Measurements from ENCODE around the gene FAM151A.

Gene FAM151A

GRCh38 chr1:54577612-54578011, 45.7 kb downstream of the FAM151A start:
- DNase-seq (ENCODE audit: low read depth) = peak; percentile 90
- TF ChIP-seq CTCF (conservative IDR thresholded peaks at IDR 0.05; ENCODE audit: low read depth, low read length) = no peak

GRCh38 chr1:54575605-54576290, 47.6 kb downstream of the FAM151A start:
- TF ChIP-seq CTCF (conservative IDR thresholded peaks at IDR 0.05; ENCODE audit: low read depth, low read length) = no peak
- no peak overlapping the region for H3K4me3 ChIP-seq (ENCODE audit: low read depth, low read length)
- no peak for DNase-seq (ENCODE audit: low read depth)

More at GRCh38 chr1:54577612-54578011, 45.7 kb downstream of the FAM151A start:
- no peak overlapping the region for H3K4me3 ChIP-seq (ENCODE audit: low read depth, low read length)

- TF ChIP-seq CTCF (conservative IDR thresholded peaks at IDR 0.05; ENCODE audit: low read depth, low read length) = peak; percentile 5
- H3K4me3 ChIP-seq (ENCODE audit: low read depth, low read length) = no peak overlapping the region
- no peak for DNase-seq (ENCODE audit: low read depth)
Measured at GRCh38 chr1:54575161-54575560, 48.2 kb downstream of the FAM151A start.

GRCh38 chr1:54574158-54574778, 49.1 kb downstream of the FAM151A start:
- DNase-seq (ENCODE audit: low read depth) = no peak
- H3K4me3 ChIP-seq (ENCODE audit: low read depth, low read length) = no peak overlapping the region
- no peak for TF ChIP-seq CTCF (conservative IDR thresholded peaks at IDR 0.05; ENCODE audit: low read depth, low read length)

- DNase-seq (ENCODE audit: low read depth) = no peak
Measured at GRCh38 chr1:54572542-54572850, 50.8 kb downstream of the FAM151A start.

GRCh38 chr1:54571803-54572541, 51.4 kb downstream of the FAM151A start:
- DNase-seq (ENCODE audit: low read depth) = peak; percentile 31
- no peak for TF ChIP-seq CTCF (conservative IDR thresholded peaks at IDR 0.05; ENCODE audit: low read depth, low read length)
- no peak overlapping the region for H3K4me3 ChIP-seq (ENCODE audit: low read depth, low read length)

More at GRCh38 chr1:54572542-54572850, 50.8 kb downstream of the FAM151A start:
- TF ChIP-seq CTCF (conservative IDR thresholded peaks at IDR 0.05; ENCODE audit: low read depth, low read length) = no peak
- no peak overlapping the region for H3K4me3 ChIP-seq (ENCODE audit: low read depth, low read length)

All from choroid plexus epithelial cell (primary cell).